Measurements from ENCODE around the gene ELOF1. TPM values are rescaled to one million over a fixed set of nuclear protein-coding genes. Genes with fewer than 3 reads are reported as not detected.
A peak's percentile ranks its signal among the peaks of the same experiment; 100 is the strongest.

Gene ELOF1
- total and polyA plus RNA-seq, 2 donors from 2014 or later, result 47.5 to 72.4 TPM

- peak in 4 of 5 donors; percentile 36 to 88 (median 56) for DNase-seq
These were observed 20.6 kb downstream of the ELOF1 start, which contains the start of gene CNN1 for GRCh38 chr19:11538232-11539036. Gene CNN1, plus strand, starts transcription at chr19:11538851. Its CDS starts 77 bp downstream, at chr19:11538928.

GRCh38 chr19:11535792-11536595 lies 23.0 kb downstream of the ELOF1 start:
- Histone ChIP-seq H3K27ac (ENCODE audit: low read depth in 2 of 2, low read length in 2 of 2) (peak overlapping the region; percentile 65 to 85), H3K4me3 (ENCODE audit: low read length in 3 of 3) (peak overlapping the region; percentile 1 to 68 (median 59)), H3K9ac (ENCODE audit: low read length in 3 of 3) (peak overlapping the region in 2 of 3 donors; percentile 54 to 69), H3K9me3 (ENCODE audit: control insufficient read depth in 2 of 3, insufficient read depth in 1 of 3, low read length in 3 of 3) (no peaks in the 10 kb centered on the region), H3K27me3 (ENCODE audit: control insufficient read depth, insufficient read depth, low read length) (no peaks in the 10 kb centered on the region), H3K36me3 (ENCODE audit: control insufficient read depth in 2 of 3, insufficient read depth in 3 of 3, low read length in 3 of 3) (no peaks in the 10 kb centered on the region), H3K4me1 (ENCODE audit: control insufficient read depth in 2 of 3, insufficient read depth in 2 of 3, low read depth in 1 of 3, low read length in 3 of 3) (peaks cover 0 to 8% (median 3%) of the 10 kb centered on the region in 3 donors)
- intact Hi-C loops (cut with DNase I), result no loop called here
- DNase-seq, result peak; percentile 88 to 97 (median 94)
- TF ChIP-seq, protein P1, sequence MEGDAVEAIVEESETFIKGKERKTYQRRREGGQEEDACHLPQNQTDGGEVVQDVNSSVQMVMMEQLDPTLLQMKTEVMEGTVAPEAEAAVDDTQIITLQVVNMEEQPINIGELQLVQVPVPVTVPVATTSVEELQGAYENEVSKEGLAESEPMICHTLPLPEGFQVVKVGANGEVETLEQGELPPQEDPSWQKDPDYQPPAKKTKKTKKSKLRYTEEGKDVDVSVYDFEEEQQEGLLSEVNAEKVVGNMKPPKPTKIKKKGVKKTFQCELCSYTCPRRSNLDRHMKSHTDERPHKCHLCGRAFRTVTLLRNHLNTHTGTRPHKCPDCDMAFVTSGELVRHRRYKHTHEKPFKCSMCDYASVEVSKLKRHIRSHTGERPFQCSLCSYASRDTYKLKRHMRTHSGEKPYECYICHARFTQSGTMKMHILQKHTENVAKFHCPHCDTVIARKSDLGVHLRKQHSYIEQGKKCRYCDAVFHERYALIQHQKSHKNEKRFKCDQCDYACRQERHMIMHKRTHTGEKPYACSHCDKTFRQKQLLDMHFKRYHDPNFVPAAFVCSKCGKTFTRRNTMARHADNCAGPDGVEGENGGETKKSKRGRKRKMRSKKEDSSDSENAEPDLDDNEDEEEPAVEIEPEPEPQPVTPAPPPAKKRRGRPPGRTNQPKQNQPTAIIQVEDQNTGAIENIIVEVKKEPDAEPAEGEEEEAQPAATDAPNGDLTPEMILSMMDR (IDR thresholded peaks at IDR 0.05; ENCODE audit: borderline replicate concordance, extremely low read depth, insufficient read depth), result peak; percentile 76
- FAIRE-seq, result no peak

More at GRCh38 chr19:11538232-11539036, 20.6 kb downstream of the ELOF1 start, which contains the start of gene CNN1:
- TF ChIP-seq, protein P1 (IDR thresholded peaks at IDR 0.05; ENCODE audit: borderline replicate concordance, extremely low read depth, insufficient read depth), result no peak
- FAIRE-seq, result no peak
- no peaks in the 10 kb centered on the region for H3K36me3 ChIP-seq (ENCODE audit: control insufficient read depth in 2 of 3, insufficient read depth in 3 of 3, low read length in 3 of 3)
- H3K4me1 ChIP-seq (ENCODE audit: control insufficient read depth in 2 of 3, insufficient read depth in 2 of 3, low read depth in 1 of 3, low read length in 3 of 3), result peaks cover 0 to 8% (median 3%) of the 10 kb centered on the region in 3 donors
- H3K27ac ChIP-seq (ENCODE audit: low read depth in 2 of 2, low read length in 2 of 2), result peak within 1 kb of the TSS; percentile 71 to 75
- no peaks in the 10 kb centered on the region for H3K9me3 ChIP-seq (ENCODE audit: control insufficient read depth in 2 of 3, insufficient read depth in 1 of 3, low read length in 3 of 3)
- intact Hi-C loops (cut with DNase I), result no loop called here
- H3K27me3 ChIP-seq (ENCODE audit: control insufficient read depth, insufficient read depth, low read length), result no peaks in the 10 kb centered on the region
- peak within 1 kb of the TSS in 2 of 3 donors; percentile 32 to 39 for H3K4me3 ChIP-seq (ENCODE audit: low read length in 3 of 3)
- H3K9ac ChIP-seq (ENCODE audit: low read length in 3 of 3), result peak within 1 kb of the TSS in 2 of 3 donors; percentile 23 to 46

GRCh38 chr19:11534948-11535347 lies 24.1 kb downstream of the ELOF1 start:
- intact Hi-C loops (cut with DNase I), result no loop called here
- H3K27ac ChIP-seq (ENCODE audit: low read depth in 2 of 2, low read length in 2 of 2), result no peak overlapping the region
- DNase-seq, result no peak

More at GRCh38 chr19:11534948-11535347, 24.1 kb downstream of the ELOF1 start:
- Histone ChIP-seq H3K9ac (ENCODE audit: low read length in 3 of 3) (no peak overlapping the region), H3K4me3 (ENCODE audit: low read length in 3 of 3) (no peak overlapping the region), H3K27me3 (ENCODE audit: control insufficient read depth, insufficient read depth, low read length) (no peaks in the 10 kb centered on the region), H3K4me1 (ENCODE audit: control insufficient read depth in 2 of 3, insufficient read depth in 2 of 3, low read depth in 1 of 3, low read length in 3 of 3) (peaks cover 0 to 8% (median 3%) of the 10 kb centered on the region in 3 donors), H3K36me3 (ENCODE audit: control insufficient read depth in 2 of 3, insufficient read depth in 3 of 3, low read length in 3 of 3) (no peaks in the 10 kb centered on the region), H3K9me3 (ENCODE audit: control insufficient read depth in 2 of 3, insufficient read depth in 1 of 3, low read length in 3 of 3) (no peaks in the 10 kb centered on the region)
- TF ChIP-seq, protein P1 (IDR thresholded peaks at IDR 0.05; ENCODE audit: borderline replicate concordance, extremely low read depth, insufficient read depth), result no peak
- no peak for FAIRE-seq
